H1 (cell line): ENCODE results near the gene CCDC83.

Source experiments
- BRCA1 ChIP-seq: IDR thresholded peaks from 2 replicates; pipeline ENCODE4 v1.6.1; 2012; ENCODE audit warnings: low read depth, low read length, improper control_type of control experiment
- CTCF ChIP-seq, 3 experiments: IDR thresholded peaks; 1 replicate in 2 of 3; 2 replicates in 1 of 3; pipeline versions ENCODE4 v1.5.1 to v1.6.1; 2011; ENCODE audit warnings: low read length in 3 of 3, mild to moderate bottlenecking in 3 of 3, inconsistent platforms in 2 of 3, low read depth in 1 of 3, moderate library complexity in 1 of 3; ENCODE audit not compliant: insufficient read depth in 1 of 3; ENCODE audit errors: control extremely low read depth in 1 of 3
- HDAC6 ChIP-seq: IDR thresholded peaks from one replicate; pipeline ENCODE4 v1.7.1; 2012; ENCODE audit warnings: low read depth, mild to moderate bottlenecking, inconsistent platforms, low read length, moderate library complexity
- POLR2A ChIP-seq, 2 experiments: IDR thresholded peaks; 1 replicate in 1 of 2; 2 replicates in 1 of 2; pipeline ENCODE4 v1.6.1; 2011; ENCODE audit warnings: low read depth in 2 of 2, low read length in 2 of 2, mild to moderate bottlenecking in 2 of 2; ENCODE audit errors: control extremely low read depth in 1 of 2
- POLR2AphosphoS5 ChIP-seq: IDR thresholded peaks from 2 replicates; pipeline ENCODE4 v1.6.1; 2011; ENCODE audit warnings: low read depth, low read length
- POU5F1 ChIP-seq: IDR thresholded peaks from 2 replicates; pipeline ENCODE4 v1.6.1; 2011; ENCODE audit warnings: low read depth, mild to moderate bottlenecking, low read length, moderate library complexity
- TEAD4 ChIP-seq: IDR thresholded peaks from 2 replicates; pipeline ENCODE4 v1.6.1; 2012; ENCODE audit warnings: low read depth, low read length, inconsistent platforms, mixed read lengths
- TF ChIP-seq, protein P1 (sequence below): IDR thresholded peaks from 2 replicates; pipeline ENCODE4 v1.6.1; 2011; ENCODE audit warnings: low read length, improper control_type of control experiment

GRCh38 chr11:85827748-85828639 lies 27.2 kb upstream of the CCDC83 start:
- no peak for TF ChIP-seq TEAD4
- no peak for TF ChIP-seq CTCF (IDR thresholded peaks at IDR 0.05; ENCODE audit: control extremely low read depth in 1 of 3, insufficient read depth in 1 of 3, low read depth in 1 of 3, low read length in 3 of 3)
- TF ChIP-seq, protein P1, sequence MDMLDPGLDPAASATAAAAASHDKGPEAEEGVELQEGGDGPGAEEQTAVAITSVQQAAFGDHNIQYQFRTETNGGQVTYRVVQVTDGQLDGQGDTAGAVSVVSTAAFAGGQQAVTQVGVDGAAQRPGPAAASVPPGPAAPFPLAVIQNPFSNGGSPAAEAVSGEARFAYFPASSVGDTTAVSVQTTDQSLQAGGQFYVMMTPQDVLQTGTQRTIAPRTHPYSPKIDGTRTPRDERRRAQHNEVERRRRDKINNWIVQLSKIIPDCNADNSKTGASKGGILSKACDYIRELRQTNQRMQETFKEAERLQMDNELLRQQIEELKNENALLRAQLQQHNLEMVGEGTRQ, result no peak
- no peak for TF ChIP-seq POLR2A (IDR thresholded peaks at IDR 0.05; ENCODE audit: control extremely low read depth in 1 of 2, low read depth in 2 of 2, low read length in 2 of 2)
- no peak for TF ChIP-seq BRCA1
- no peak for TF ChIP-seq POLR2AphosphoS5
- TF ChIP-seq POU5F1, result no peak
- no peak for TF ChIP-seq HDAC6
